ENCODE measurements around the gene ZNF487. TPM values are rescaled to one million over a fixed set of nuclear protein-coding genes. Genes with fewer than 3 reads are reported as not detected.

The ZNF487 gene
- total and polyA plus RNA-seq, 10 of the 15 experiments (the other 5 are each of a cell fraction or from before 2014, with no cell fraction given) = 0.74 to 2.1 (median 1.1) TPM

DNA sequence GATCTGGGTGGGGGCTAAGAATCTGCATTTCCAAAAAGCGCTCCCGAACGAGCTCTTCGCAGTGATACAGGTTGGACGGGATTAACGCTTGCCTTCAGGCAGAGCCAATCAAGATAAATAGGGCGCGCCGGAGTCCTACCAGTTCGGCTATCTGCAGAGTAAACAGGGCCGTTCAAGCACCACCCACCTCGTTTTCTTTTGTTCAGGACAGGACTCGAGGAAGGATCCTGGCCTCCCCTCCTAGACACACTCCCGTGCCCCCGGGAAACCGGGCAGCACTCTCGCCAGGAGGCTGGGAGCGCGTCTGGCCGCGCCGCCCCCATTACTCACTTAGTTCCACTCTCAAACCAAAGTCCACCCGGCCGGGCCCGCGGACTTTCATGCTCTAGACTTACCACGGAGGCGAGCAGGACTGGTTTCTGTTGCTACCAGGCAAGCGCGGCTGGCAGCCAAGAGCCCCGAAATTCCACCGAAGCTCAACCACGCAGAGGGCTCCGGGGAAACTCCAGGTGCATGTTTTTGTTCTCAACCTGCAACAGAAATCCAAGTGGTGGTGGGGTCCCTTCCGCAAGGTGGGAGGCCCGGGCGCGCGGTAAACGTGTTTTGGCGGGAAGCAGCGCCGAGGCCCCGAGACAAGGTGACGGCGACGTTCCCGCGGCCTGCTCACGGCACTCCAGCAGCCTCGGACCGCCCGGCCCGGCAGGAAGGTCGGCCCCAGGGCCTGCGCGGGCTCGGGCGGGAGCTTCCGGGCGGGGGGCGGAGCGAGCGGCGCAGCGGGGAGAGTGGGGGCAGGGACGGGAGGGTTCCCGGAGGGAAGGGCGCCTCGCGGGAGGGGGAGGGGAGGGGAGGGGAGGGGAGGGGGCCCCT is 40.6 kb upstream of the ZNF487 start:
- intact Hi-C loops (cut with micrococcal nuclease; ENCODE audit: unreplicated experiment) (loop anchor here (10.0 kb wide), 1 partner anchor 761 kb away; the partner anchor contains the start of gene ZNF33B), in situ Hi-C loops (cut with MboI) (loop anchor here (5.0 to 25.0 kb wide), 3 partner anchors 56 to 609 kb away; partner anchors contain the start of gene BMS1)
- Histone ChIP-seq H3K36me3 (ENCODE audit: control insufficient read depth in 2 of 2, insufficient read depth in 2 of 2, low read length in 1 of 2) (peaks cover 12 to 19% of the 10 kb centered on the region in 2 experiments), H3K4me3 (peak overlapping the region; percentile 94), H3K79me2 (ENCODE audit: control insufficient read depth, insufficient read depth, low read length) (peaks cover 95% of the 10 kb centered on the region), H4K20me1 (ENCODE audit: control insufficient read depth, insufficient read depth) (peaks cover 13% of the 10 kb centered on the region), H2AFZ (ENCODE audit: control insufficient read depth, low read depth, low read length) (no peak overlapping the region; the same call in 1 of the 2 replicates), H3K27ac (ENCODE audit: control insufficient read depth, insufficient read depth) (peak overlapping the region; percentile 92), H3K27me3 (replicated peaks in 1 of 2; ENCODE audit: control insufficient read depth in 2 of 2, insufficient read depth in 2 of 2, low read length in 1 of 2) (no peaks in the 10 kb centered on the region), H3K4me2 (ENCODE audit: control insufficient read depth, insufficient read depth) (peak overlapping the region; percentile 89), H3K9me3 (replicated peaks; ENCODE audit: control insufficient read depth, insufficient read depth, low read length) (no peaks in the 10 kb centered on the region), H3K4me1 (ENCODE audit: control insufficient read depth, insufficient read depth, low read length) (peaks cover 29% of the 10 kb centered on the region), H3K9ac (ENCODE audit: control insufficient read depth, insufficient read depth, low read length) (peak overlapping the region; percentile 90)
- WGBS (ENCODE audit: insufficient coverage, insufficient replicate concordance, low lambda C conversion rate, missing lambda C conversion rate) = 2% methylated on average over 54 of the region's 71 CpGs
- POLR2A ChIA-PET = interaction anchor here (1.0 to 2.8 kb wide), 5 partner anchors 10 to 58 kb away, joined by 3 to 19 read pairs (median 4); partner anchors contain the start of gene HNRNPF
- SMC1A ChIA-PET (ENCODE audit: uncharacterized antibody, unreplicated experiment) = interaction anchor here (0.6 to 1.2 kb wide), 3 partner anchors 10 to 63 kb away, joined by 3 to 4 read pairs (median 3); no protein-coding TSS in a partner anchor
- CTCF ChIA-PET = interaction anchor here (0.6 to 1.7 kb wide), 4 partner anchors 11 to 60 kb away, joined by 3 to 5 read pairs (median 3); no protein-coding TSS in a partner anchor
- DNase-seq (ENCODE audit: low read depth, low spot score) = no peak
- RAD21 ChIA-PET (ENCODE audit: unreplicated experiment) = interaction anchor here (0.9 to 1.6 kb wide), 3 partner anchors 11 to 41 kb away, joined by 5 read pairs; partner anchors contain the start of genes HNRNPF and ZNF487
- FAIRE-seq = no peak
- peak; percentile 76 for ATAC-seq
- BruUV-seq (replicated peaks) = no TSS peak
- TF ChIP-seq BACH1 (IDR thresholded peaks at IDR 0.05; ENCODE audit: borderline replicate concordance) (peak; percentile 19; the same call in 1 of the 2 replicates), SMAD1 (IDR thresholded peaks at IDR 0.05; ENCODE audit: low read depth, partially characterized antibody) (no peak), SPI1 (IDR thresholded peaks at IDR 0.05; ENCODE audit: borderline replicate concordance, insufficient read depth, low read depth, low read length) (no peak), LARP7 (IDR thresholded peaks at IDR 0.05) (peak; percentile 37), YY1 (IDR thresholded peaks at IDR 0.05; ENCODE audit: low read depth, low read length) (no peak), GABPA (IDR thresholded peaks at IDR 0.05; ENCODE audit: low read depth) (peak; percentile 58; the same call in 1 of the 2 replicates), RB1 (IDR thresholded peaks at IDR 0.05; ENCODE audit: borderline replicate concordance) (peak; percentile 97; the same call in 1 of the 2 replicates), IKZF2 (IDR thresholded peaks at IDR 0.05) (peak in 1 of 2 experiments; percentile 27; a peak in 1 of 4 replicates), SUPT20H (IDR thresholded peaks at IDR 0.05; ENCODE audit: borderline replicate concordance, control insufficient read depth, low read depth, low read length) (no peak)
- TF ChIP-seq, protein P1, sequence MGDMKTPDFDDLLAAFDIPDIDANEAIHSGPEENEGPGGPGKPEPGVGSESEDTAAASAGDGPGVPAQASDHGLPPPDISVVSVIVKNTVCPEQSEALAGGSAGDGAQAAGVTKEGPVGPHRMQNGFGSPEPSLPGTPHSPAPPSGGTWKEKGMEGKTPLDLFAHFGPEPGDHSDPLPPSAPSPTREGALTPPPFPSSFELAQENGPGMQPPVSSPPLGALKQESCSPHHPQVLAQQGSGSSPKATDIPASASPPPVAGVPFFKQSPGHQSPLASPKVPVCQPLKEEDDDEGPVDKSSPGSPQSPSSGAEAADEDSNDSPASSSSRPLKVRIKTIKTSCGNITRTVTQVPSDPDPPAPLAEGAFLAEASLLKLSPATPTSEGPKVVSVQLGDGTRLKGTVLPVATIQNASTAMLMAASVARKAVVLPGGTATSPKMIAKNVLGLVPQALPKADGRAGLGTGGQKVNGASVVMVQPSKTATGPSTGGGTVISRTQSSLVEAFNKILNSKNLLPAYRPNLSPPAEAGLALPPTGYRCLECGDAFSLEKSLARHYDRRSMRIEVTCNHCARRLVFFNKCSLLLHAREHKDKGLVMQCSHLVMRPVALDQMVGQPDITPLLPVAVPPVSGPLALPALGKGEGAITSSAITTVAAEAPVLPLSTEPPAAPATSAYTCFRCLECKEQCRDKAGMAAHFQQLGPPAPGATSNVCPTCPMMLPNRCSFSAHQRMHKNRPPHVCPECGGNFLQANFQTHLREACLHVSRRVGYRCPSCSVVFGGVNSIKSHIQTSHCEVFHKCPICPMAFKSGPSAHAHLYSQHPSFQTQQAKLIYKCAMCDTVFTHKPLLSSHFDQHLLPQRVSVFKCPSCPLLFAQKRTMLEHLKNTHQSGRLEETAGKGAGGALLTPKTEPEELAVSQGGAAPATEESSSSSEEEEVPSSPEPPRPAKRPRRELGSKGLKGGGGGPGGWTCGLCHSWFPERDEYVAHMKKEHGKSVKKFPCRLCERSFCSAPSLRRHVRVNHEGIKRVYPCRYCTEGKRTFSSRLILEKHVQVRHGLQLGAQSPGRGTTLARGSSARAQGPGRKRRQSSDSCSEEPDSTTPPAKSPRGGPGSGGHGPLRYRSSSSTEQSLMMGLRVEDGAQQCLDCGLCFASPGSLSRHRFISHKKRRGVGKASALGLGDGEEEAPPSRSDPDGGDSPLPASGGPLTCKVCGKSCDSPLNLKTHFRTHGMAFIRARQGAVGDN (IDR thresholded peaks at IDR 0.05) = peak; percentile 43; the same call in 1 of the 2 replicates
- TF ChIP-seq, protein P2, sequence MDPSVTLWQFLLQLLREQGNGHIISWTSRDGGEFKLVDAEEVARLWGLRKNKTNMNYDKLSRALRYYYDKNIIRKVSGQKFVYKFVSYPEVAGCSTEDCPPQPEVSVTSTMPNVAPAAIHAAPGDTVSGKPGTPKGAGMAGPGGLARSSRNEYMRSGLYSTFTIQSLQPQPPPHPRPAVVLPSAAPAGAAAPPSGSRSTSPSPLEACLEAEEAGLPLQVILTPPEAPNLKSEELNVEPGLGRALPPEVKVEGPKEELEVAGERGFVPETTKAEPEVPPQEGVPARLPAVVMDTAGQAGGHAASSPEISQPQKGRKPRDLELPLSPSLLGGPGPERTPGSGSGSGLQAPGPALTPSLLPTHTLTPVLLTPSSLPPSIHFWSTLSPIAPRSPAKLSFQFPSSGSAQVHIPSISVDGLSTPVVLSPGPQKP (IDR thresholded peaks at IDR 0.05; ENCODE audit: low read depth, low read length) = no peak
- TF ChIP-seq, protein P3, sequence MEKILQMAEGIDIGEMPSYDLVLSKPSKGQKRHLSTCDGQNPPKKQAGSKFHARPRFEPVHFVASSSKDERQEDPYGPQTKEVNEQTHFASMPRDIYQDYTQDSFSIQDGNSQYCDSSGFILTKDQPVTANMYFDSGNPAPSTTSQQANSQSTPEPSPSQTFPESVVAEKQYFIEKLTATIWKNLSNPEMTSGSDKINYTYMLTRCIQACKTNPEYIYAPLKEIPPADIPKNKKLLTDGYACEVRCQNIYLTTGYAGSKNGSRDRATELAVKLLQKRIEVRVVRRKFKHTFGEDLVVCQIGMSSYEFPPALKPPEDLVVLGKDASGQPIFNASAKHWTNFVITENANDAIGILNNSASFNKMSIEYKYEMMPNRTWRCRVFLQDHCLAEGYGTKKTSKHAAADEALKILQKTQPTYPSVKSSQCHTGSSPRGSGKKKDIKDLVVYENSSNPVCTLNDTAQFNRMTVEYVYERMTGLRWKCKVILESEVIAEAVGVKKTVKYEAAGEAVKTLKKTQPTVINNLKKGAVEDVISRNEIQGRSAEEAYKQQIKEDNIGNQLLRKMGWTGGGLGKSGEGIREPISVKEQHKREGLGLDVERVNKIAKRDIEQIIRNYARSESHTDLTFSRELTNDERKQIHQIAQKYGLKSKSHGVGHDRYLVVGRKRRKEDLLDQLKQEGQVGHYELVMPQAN (conservative IDR thresholded peaks at IDR 0.05) = peak; percentile 45

Measured in GM12878 (cell line).